Spleen (tissue), 7 donors: Measurements from ENCODE around the gene SPEM1.

Experiments used
- CTCF ChIP-seq, 11 experiments: fragments of 200-600 bp in 7 of 11; fragments of 450-650 bp in 4 of 11; sonication (generic) in 4 of 11; IDR thresholded peaks in 8 of 11; conservative IDR thresholded peaks in 3 of 11; 1 replicate in 7 of 11; 2 replicates in 4 of 11; pipeline versions ENCODE4 v1.4.0 to v1.8.0; 2016 to 2021; ENCODE audit warnings: antibody characterized with exemption in 11 of 11, inconsistent platforms in 4 of 11, mild to moderate bottlenecking in 1 of 11
- POLR2A ChIP-seq, 3 donors: fragments of 450-650 bp; IDR thresholded peaks; one replicate each; pipeline ENCODE4 v1.5.1; 2017; ENCODE audit warnings: antibody characterized with exemption in 3 of 3, mild to moderate bottlenecking in 1 of 3
- donor health status: DM: no; HTN: no; CAD: no; lungs with moderate emphysema.
- donor health status: DM: no; HTN: no; CAD: no.
- donor health status: DM: no; HTN: no; CAD: no.

- TF ChIP-seq CTCF (IDR thresholded peaks at IDR 0.05 in 8 of 11, conservative IDR thresholded peaks at IDR 0.05 in 3 of 11) (no peak), POLR2A (IDR thresholded peaks at IDR 0.05) (no peak)
These were observed 3.6 kb downstream of the SPEM1 start for GRCh38 chr17:7423679-7424078.
